Peyer's patch (tissue), 4 donors: ENCODE results near the gene SH3RF3.

ENCODE experiments used
- CTCF ChIP-seq, 6 experiments: fragments of 450-650 bp in 4 of 6; fragments of 200-600 bp in 2 of 6; sonication (generic) in 1 of 6; IDR thresholded peaks; one replicate each; pipeline ENCODE4 v1.5.1; 2017 to 2019; ENCODE audit warnings: antibody characterized with exemption in 6 of 6, mild to moderate bottlenecking in 3 of 6, moderate library complexity in 1 of 6
- POLR2A ChIP-seq, 2 donors: fragments of 450-650 bp; IDR thresholded peaks; one replicate each; pipeline ENCODE4 v1.5.1; 2017; ENCODE audit warnings: antibody characterized with exemption in 2 of 2, mild to moderate bottlenecking in 2 of 2, moderate library complexity in 2 of 2

- TF ChIP-seq CTCF (IDR thresholded peaks at IDR 0.05) (peak in 2 of 6 experiments; percentile 16), POLR2A (IDR thresholded peaks at IDR 0.05) (no peak)
These were observed 204.6 kb downstream of the SH3RF3 start for GRCh38 chr2:109333414-109334210.
